Measurements from ENCODE around the gene RPP40. TPM values are rescaled to one million over a fixed set of nuclear protein-coding genes. Genes with fewer than 3 reads are reported as not detected.
A peak's percentile ranks its signal among the peaks of the same experiment; 100 is the strongest.
"Not testable (repeated sequence)": the region's sequence is repeated elsewhere in the genome, so short reads cannot be mapped to it uniquely, and the experiment has no call there.

RPP40 gene
- total RNA-seq, 4 donors from 2014 or later = 1.6 to 8.7 (median 4.6) TPM; not detected in 1

- TF ChIP-seq CTCF (IDR thresholded peaks at IDR 0.05) (no peak), POLR2AphosphoS5 (IDR thresholded peaks at IDR 0.05) (no peak), EP300 (IDR thresholded peaks at IDR 0.05; ENCODE audit: low read depth) (no peak), POLR2A (IDR thresholded peaks at IDR 0.05) (no peak)
- WGBS, 2 donors (ENCODE audit: low coverage in 1 of 2) = 32 to 40% methylated on average over 2 of the region's 2 CpGs
- H3K4me1 ChIP-seq = peaks cover 0 to 2% (median 0%) of the 10 kb centered on the region in 4 donors
- H3K4me3 ChIP-seq = no peak overlapping the region
- in situ Hi-C loops (cut with MboI; ENCODE audit: low pct_ligation_motif_present in 1 of 4, low pct_unique_long_range_greater_than_20kb in 1 of 4, low sequenced_read_pairs in 3 of 4) = no loop called here
- H3K36me3 ChIP-seq = no peaks in the 10 kb centered on the region
- H3K27ac ChIP-seq = no peak overlapping the region
- no peak for DNase-seq
- intact Hi-C loops (cut with DNase I; ENCODE audit: low total_unique reads) = no loop called here
- H3K9me3 ChIP-seq = no peaks in the 10 kb centered on the region
- H3K27me3 ChIP-seq = no peaks in the 10 kb centered on the region
These were observed 38.1 kb upstream of the RPP40 start for GRCh38 chr6:5041955-5042354.

GRCh38 chr6:5036269-5036668 lies 32.4 kb upstream of the RPP40 start:
- TF ChIP-seq POLR2AphosphoS5 (IDR thresholded peaks at IDR 0.05) (no peak), POLR2A (IDR thresholded peaks at IDR 0.05) (no peak), CTCF (IDR thresholded peaks at IDR 0.05) (no peak), EP300 (IDR thresholded peaks at IDR 0.05; ENCODE audit: low read depth) (no peak)
- peaks cover 0 to 6% (median 3%) of the 10 kb centered on the region in 4 donors for H3K4me1 ChIP-seq
- no peaks in the 10 kb centered on the region for H3K27me3 ChIP-seq
- in situ Hi-C loops (cut with MboI; ENCODE audit: low pct_ligation_motif_present in 1 of 4, low pct_unique_long_range_greater_than_20kb in 1 of 4, low sequenced_read_pairs in 3 of 4) (no loop called here), intact Hi-C loops (cut with DNase I; ENCODE audit: low total_unique reads) (no loop called here)
- H3K9me3 ChIP-seq = no peaks in the 10 kb centered on the region
- WGBS, 2 donors (ENCODE audit: low coverage in 1 of 2) = 17 to 57% methylated on average over 2 to 8 of the region's 8 CpGs
- no peaks in the 10 kb centered on the region for H3K36me3 ChIP-seq
- no peak overlapping the region for H3K4me3 ChIP-seq
- DNase-seq = peak; percentile 21
- H3K27ac ChIP-seq = no peak overlapping the region

GRCh38 chr6:5034736-5035135 lies 30.9 kb upstream of the RPP40 start:
- H3K4me3 ChIP-seq = no peak overlapping the region
- no peaks in the 10 kb centered on the region for H3K36me3 ChIP-seq
- in situ Hi-C loops (cut with MboI; ENCODE audit: low pct_ligation_motif_present in 1 of 4, low pct_unique_long_range_greater_than_20kb in 1 of 4, low sequenced_read_pairs in 3 of 4) = no loop called here
- no peaks in the 10 kb centered on the region for H3K27me3 ChIP-seq
- peaks cover 0 to 6% (median 3%) of the 10 kb centered on the region in 4 donors for H3K4me1 ChIP-seq
- intact Hi-C loops (cut with DNase I; ENCODE audit: low total_unique reads) = no loop called here
- H3K9me3 ChIP-seq = no peaks in the 10 kb centered on the region
- 51 to 72% methylated on average over 2 to 7 of the region's 7 CpGs for WGBS, 2 donors (ENCODE audit: low coverage in 1 of 2)
- TF ChIP-seq POLR2AphosphoS5 (IDR thresholded peaks at IDR 0.05) (no peak), POLR2A (IDR thresholded peaks at IDR 0.05) (no peak), EP300 (IDR thresholded peaks at IDR 0.05; ENCODE audit: low read depth) (no peak)
- H3K27ac ChIP-seq = no peak overlapping the region
- no peak for DNase-seq

- Histone ChIP-seq H3K4me1 (peaks cover 0 to 6% (median 3%) of the 10 kb centered on the region in 4 donors), H3K27me3 (no peaks in the 10 kb centered on the region), H3K27ac (no peak overlapping the region), H3K9me3 (no peaks in the 10 kb centered on the region), H3K4me3 (no peak overlapping the region), H3K36me3 (no peaks in the 10 kb centered on the region)
- intact Hi-C loops (cut with DNase I; ENCODE audit: low total_unique reads) (no loop called here), in situ Hi-C loops (cut with MboI; ENCODE audit: low pct_ligation_motif_present in 1 of 4, low pct_unique_long_range_greater_than_20kb in 1 of 4, low sequenced_read_pairs in 3 of 4) (no loop called here)
- DNase-seq = no peak
- TF ChIP-seq POLR2AphosphoS5 (IDR thresholded peaks at IDR 0.05) = no peak
- no peak for TF ChIP-seq EP300 (IDR thresholded peaks at IDR 0.05; ENCODE audit: low read depth)
- no peak for TF ChIP-seq CTCF (IDR thresholded peaks at IDR 0.05)
- no peak for TF ChIP-seq POLR2A (IDR thresholded peaks at IDR 0.05)
- WGBS, 2 donors (ENCODE audit: low coverage in 1 of 2) = 81% methylated on average over 7 of the region's 7 CpGs; no CpG with 5 or more reads in 1 of the 2 donors
These were observed 30.5 kb upstream of the RPP40 start for GRCh38 chr6:5034328-5034727.

GRCh38 chr6:5033214-5033904 lies 29.5 kb upstream of the RPP40 start:
- H3K27ac ChIP-seq; in situ Hi-C loops (cut with MboI; ENCODE audit: low pct_ligation_motif_present in 1 of 4, low pct_unique_long_range_greater_than_20kb in 1 of 4, low sequenced_read_pairs in 3 of 4); H3K4me1 ChIP-seq; H3K27me3 ChIP-seq; H3K36me3 ChIP-seq; H3K4me3 ChIP-seq; DNase-seq; intact Hi-C loops (cut with DNase I; ENCODE audit: low total_unique reads); H3K9me3 ChIP-seq: not testable (repeated sequence)
- 54 to 82% methylated on average over 2 to 6 of the region's 14 CpGs for WGBS, 2 donors (ENCODE audit: low coverage in 1 of 2)

- in situ Hi-C loops (cut with MboI; ENCODE audit: low pct_ligation_motif_present in 1 of 4, low pct_unique_long_range_greater_than_20kb in 1 of 4, low sequenced_read_pairs in 3 of 4); intact Hi-C loops (cut with DNase I; ENCODE audit: low total_unique reads); H3K27me3 ChIP-seq; H3K27ac ChIP-seq; H3K36me3 ChIP-seq; H3K9me3 ChIP-seq; H3K4me1 ChIP-seq: not testable (repeated sequence)
- 42 to 67% methylated on average over 7 to 13 of the region's 13 CpGs for WGBS, 2 donors (ENCODE audit: low coverage in 1 of 2)
- peak overlapping the region in 1 of 4 donors; percentile 22 for H3K4me3 ChIP-seq
- peak; percentile 65 for DNase-seq
These were observed 28.9 kb upstream of the RPP40 start for GRCh38 chr6:5032706-5033105.
